Measurements from ENCODE around the gene CDH4.

Gene CDH4

GRCh38 chr20:61701802-61702201 is 449.7 kb downstream of the CDH4 start:
- DNase-seq: no peak

DNA sequence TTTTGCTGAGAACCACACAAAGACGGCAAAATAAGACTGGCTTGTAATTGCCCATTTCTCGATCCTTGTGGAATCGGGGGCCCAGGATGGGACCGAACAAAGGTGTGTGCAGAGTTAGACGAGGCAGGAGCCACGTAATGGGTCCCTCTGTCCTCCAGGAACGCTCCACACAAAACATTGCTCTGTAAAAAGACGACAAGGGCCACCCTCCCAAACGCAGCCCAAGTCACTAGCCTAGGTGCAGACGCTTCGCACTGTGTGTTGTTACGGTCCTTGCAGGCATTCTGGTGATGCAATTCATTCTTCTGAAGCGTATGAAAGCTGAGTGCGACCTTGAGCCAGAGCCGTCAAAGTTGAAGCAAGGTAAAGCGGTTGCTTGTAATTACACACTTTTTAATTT is 450.2 kb downstream of the CDH4 start:
- no peak for DNase-seq

GRCh38 chr20:61704661-61705060 is 452.6 kb downstream of the CDH4 start:
- no peak for DNase-seq

DNA sequence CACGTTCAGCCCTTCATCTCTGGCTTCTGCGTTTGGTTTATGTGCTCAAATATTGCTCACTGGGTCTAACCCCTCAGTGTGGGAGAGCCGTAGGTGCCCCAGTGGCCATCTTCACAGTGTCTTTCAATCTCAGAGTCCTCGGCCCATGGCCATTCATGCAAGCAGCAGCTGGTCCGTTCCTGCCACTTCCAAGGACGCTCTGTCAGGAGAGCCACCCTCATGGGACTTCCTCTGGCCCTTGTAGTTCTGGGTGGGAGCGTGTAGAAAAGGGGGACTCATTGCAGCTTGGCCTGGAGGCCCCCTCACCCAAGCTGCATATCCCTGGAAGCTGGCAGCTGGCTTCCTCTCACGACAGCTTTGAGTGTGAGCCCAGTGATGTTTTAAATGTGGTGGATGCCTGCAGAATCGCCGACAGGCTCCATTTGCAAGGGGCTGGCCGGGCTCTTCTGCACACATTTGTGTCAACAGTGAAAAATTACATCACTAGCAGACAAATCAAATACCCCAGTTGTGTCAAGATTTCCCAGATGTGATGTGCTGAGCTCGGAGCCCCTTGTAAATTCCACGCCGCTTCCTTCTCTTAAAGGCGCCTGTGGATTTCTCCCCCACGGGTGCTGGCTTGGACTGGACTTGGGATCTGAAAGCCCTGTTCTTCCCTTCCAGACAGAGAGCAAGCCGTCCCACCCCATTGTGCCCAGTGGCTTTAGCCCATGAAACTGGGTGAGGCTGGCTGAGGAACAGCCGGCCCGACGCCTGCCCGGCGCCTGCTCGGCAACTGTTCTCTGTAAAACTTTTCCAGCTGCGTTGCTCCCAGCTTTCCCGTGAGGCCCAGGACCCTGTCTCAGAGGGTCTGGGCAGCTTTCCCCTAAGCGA is 453.6 kb downstream of the CDH4 start:
- no peak for DNase-seq

DNA sequence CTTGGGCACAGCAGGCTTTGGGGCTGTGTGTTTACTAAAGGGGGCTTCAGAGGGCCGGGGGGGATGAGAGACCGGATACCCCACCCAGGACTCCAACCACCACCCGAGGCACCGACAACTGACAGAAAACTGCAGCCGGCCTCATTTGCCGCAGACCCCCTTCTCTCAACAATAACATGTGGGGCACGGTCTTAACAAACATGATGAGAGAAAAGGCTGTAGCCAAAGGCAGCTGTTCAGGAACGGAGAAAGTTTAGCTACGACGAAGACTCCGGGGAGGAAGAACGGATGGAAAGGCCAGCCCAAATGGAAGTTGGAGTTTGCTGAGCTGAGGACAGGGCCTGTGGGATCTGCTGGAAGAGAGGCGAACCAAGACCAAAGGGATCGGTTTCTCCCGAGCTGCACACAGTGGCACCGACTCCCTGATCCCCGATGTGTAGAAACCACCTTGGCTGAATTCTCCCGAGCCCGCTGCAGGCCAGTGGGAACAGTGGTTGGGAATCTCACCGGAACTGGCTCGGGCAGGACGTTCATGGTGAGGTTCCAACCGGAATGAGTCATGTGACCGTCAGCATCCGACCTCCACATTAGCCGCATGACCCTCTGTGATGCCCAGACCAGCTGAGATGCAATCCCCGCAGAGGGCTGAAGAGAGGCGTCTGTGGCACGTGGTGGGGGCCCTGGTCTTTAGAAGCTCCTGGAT is 454.3 kb downstream of the CDH4 start:
- no peak for DNase-seq

DNA sequence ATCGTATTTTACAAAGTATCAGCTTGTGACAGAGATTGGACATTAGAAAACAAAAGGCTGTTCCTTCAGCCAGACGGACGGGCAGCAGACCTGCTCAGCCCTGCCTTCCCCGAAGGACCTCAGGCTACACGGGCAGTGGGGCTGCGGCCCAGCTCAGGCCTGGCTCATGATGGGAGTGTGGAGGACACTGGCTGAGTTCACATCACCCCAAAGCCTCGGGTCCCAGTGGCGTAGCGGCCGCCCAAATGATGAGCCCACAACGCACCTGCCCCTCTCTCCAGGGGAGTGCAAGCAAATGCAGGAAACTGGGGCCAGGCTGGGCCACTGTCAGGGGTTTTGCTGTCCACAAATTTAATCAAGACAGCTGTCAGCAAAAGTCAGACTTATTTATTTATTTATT is 456.8 kb downstream of the CDH4 start:
- no peak for DNase-seq

DNA sequence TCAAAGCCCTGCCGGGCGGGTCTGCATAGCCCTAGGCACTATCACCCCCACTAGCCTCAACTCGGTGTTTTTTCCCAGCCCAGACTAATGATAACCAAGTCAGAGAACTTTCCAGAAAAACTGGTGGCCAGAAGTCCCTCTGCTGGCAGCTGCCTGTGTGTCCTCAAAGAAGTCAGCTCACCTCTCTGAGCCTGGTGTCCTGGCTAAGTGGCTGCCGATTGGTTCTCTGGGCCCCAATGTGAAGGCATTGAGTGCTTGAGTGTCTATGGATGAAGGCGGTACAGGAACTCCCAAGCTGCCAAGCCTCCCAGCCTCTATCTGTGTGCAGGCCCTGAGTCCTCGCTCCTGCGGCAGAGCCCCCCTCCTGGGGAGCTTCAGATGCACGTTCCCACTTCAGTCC is 458.0 kb downstream of the CDH4 start:
- DNase-seq: no peak

GRCh38 chr20:61712688-61713087 is 460.6 kb downstream of the CDH4 start:
- no peak for DNase-seq

GRCh38 chr20:61718361-61719005 is 466.4 kb downstream of the CDH4 start:
- DNase-seq: no peak

GRCh38 chr20:61719691-61720347 is 467.8 kb downstream of the CDH4 start:
- peak; percentile 42 to 57 for DNase-seq

DNA sequence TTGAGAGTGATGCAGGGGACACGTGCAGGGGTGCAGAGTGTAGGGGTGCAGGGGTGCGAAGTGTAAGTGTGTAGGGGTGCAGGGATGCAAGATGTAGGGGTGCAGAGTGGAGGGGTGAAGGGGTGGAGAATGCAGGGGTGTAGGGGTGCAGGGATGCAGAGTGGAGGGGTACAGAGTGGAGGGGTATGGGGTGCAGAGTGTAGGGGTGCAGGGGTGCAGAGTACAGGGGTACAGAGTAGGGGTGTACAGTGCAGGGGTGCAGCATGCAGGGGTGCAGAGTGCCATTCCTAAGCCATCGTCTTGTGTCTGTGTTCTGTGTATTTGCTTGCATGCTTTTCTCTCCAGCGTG is 468.3 kb downstream of the CDH4 start:
- DNase-seq: no peak

GRCh38 chr20:61722146-61722678 is 470.2 kb downstream of the CDH4 start:
- DNase-seq: no peak

GRCh38 chr20:61723529-61724257 is 471.6 kb downstream of the CDH4 start:
- DNase-seq: no peak

DNA sequence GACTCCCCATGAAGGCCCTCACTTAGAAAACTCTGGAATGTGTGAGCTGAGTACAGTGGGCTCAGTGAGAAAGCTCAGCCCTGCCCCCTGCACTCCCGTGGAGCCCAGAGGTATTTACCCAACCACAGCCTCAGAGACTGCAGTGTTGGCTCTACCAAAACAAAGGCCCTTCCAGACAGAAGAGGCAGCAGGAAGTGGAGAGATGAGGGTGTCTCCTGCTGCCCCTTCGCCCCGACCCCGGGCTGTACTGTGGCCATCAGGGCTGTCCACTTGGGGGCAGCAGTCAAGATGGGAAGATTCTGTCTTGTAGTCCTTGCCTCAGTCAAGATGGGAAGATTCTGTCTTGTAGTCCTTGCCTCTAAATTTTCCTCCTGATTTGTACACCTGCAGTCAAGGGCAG is 472.3 kb downstream of the CDH4 start:
- DNase-seq: no peak

GRCh38 chr20:61725145-61725544 is 473.1 kb downstream of the CDH4 start:
- DNase-seq: no peak

DNA sequence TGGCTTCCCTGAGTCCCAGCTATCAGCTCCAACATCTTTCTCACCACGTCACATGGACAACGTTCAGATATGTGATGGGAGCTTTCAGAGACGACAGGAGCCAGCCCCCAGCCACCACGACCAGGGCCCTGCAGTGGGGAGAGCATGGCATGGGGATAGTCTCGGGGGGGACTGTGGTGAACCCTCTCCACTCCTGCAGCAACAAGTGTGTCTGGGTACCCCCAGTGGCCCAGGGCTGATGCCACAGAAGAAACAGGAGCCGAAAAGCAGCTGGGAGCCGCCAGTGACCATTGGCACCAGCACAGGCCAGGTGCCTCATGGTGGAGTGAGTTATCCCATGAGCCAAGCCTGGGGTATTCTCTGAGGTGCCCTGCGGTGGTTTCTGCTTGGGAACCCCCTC is 473.9 kb downstream of the CDH4 start:
- no peak for DNase-seq

DNA sequence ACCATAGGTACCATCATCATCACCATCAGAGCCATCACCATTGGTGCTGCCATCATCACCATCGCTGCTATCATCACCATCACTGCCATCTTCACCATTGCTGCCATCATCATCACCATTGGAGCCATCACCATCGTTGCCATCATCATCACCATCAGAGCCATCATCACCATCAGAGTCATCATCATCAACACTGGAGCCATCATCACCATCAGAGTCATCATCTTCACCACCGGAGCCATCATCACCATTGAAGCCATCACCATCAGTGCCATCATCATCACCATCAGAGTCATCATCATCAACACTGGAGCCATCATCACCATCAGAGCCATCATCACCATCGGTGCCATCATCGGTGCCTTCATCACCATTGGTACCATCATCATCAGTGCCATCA is 474.9 kb downstream of the CDH4 start:
- no peak for DNase-seq

DNA sequence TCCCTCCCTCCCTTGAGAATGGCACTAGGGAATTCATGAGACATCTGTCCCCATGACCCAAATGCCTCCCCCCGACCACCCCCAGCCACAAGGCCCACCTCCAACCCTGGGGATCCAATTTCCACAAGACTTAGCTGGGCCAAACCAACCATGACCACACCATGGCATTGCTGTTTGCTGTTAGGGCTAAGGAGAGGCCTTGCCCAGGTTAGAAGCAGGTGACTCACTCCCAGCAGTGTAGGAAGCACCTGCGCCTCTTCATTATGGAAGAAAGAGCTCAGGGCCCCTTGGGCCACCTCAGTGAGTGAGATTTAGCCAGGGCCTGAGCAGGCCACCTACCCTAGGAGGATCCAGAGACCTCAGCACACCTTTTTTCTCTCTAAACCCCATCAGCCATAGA is 475.7 kb downstream of the CDH4 start:
- DNase-seq: no peak

GRCh38 chr20:61728326-61728725 is 476.3 kb downstream of the CDH4 start:
- no peak for DNase-seq

- DNase-seq: no peak
Observed at GRCh38 chr20:61728786-61729770, 477.0 kb downstream of the CDH4 start.
